NT2/D1 (cell line): ENCODE measurements around the gene ANKRD60.

Experiments used
- SUZ12 ChIP-seq: IDR thresholded peaks from 2 replicates; pipeline ENCODE4 v1.6.1; 2011; ENCODE audit not compliant: insufficient read length, insufficient read depth; ENCODE audit errors: extremely low read depth
- YY1 ChIP-seq: IDR thresholded peaks from 2 replicates; pipeline ENCODE4 v1.6.1; 2011; ENCODE audit not compliant: insufficient read length, insufficient read depth
- ZNF274 ChIP-seq: IDR thresholded peaks from 2 replicates; pipeline ENCODE4 v1.6.1; 2011; ENCODE audit warnings: mild to moderate bottlenecking, low read depth, low read length

DNA sequence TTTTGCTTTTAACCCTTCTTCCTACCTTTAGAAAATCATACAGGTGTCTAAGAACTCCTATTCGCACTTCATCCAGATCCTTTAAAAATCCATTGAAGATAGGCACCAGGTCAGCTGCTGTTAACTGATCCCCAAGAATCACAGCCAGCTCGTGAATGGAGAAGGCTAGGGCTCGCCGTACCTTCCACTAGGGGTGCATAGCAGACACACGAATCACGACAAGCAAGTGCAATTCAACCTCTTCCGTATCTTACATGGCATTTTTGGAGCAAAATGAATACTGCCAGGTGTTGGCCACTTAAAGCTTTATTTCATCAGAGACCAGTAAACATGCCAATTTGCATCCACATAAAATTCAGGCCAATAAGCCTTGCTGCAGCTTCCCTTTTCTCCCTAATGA is 10.8 kb upstream of the ANKRD60 start:
- no peak for TF ChIP-seq YY1
- TF ChIP-seq ZNF274, result no peak
- no peak for TF ChIP-seq SUZ12
